Smooth muscle cell of the umbilical artery (primary cell): ENCODE data around the gene SMIM10L1. TPM values are rescaled to one million over a fixed set of nuclear protein-coding genes. Genes with fewer than 3 reads are reported as not detected.

Experiments
- total RNA-seq: library from RNA; depleted of rRNA; stranded (reverse); fragments of >200 nt; gene quantifications from 2 replicates; pipeline ENCODE4 v1.2.3, GENCODE V29; 2014

The SMIM10L1 gene
- total RNA-seq, result 6.8 and 7.2 TPM in 2 replicates

GRCh38 chr12:11171145-11171968, at the start of gene SMIM10L1:
TSS of gene SMIM10L1 (plus strand) at chr12:11171194. CDS start at chr12:11171357, 163 bp downstream.

GRCh38 chr12:11134305-11134704, 36.7 kb upstream of the SMIM10L1 start, which contains the start of gene TAS2R30:
TSS of gene TAS2R30 (minus strand) at chr12:11134644. CDS start at chr12:11134244, 400 bp downstream.

GRCh38 chr12:11186837-11187236, 15.8 kb downstream of the SMIM10L1 start, which contains the start of gene TAS2R42:
TSS of gene TAS2R42 (minus strand) at chr12:11186937. CDS start at chr12:11186937, 0 bp downstream.

Other genes with a start within 250 kb of the SMIM10L1 start
- gene PRH2, start 242.0 kb upstream of the SMIM10L1 start, total RNA-seq, result 0.28 TPM in 1 of 2 replicates, not detected in the other
- 4.2 and 5.4 TPM in 2 replicates for gene TAS2R14, start 231.9 kb upstream of the SMIM10L1 start, total RNA-seq
- 3.9 and 8.6 TPM in 2 replicates for gene TAS2R50, start 184.3 kb upstream of the SMIM10L1 start, total RNA-seq
- gene TAS2R20, start 172.9 kb upstream of the SMIM10L1 start, total RNA-seq, result 3.9 and 6.6 TPM in 2 replicates
- gene TAS2R19, start 148.6 kb upstream of the SMIM10L1 start, total RNA-seq, result 4.8 and 11.1 TPM in 2 replicates
- 6.8 and 10.9 TPM in 2 replicates for gene TAS2R31, start 139.8 kb upstream of the SMIM10L1 start, total RNA-seq
- 1.8 and 4.8 TPM in 2 replicates for gene TAS2R46, start 108.9 kb upstream of the SMIM10L1 start, total RNA-seq
- 3.3 TPM in 1 of 2 replicates, not detected in the other for gene TAS2R43, start 78.9 kb upstream of the SMIM10L1 start, total RNA-seq
- 5.0 and 8.9 TPM in 2 replicates for gene TAS2R30, start 36.5 kb upstream of the SMIM10L1 start, total RNA-seq
- not detected in 2 replicates for gene TAS2R42, start 15.7 kb downstream of the SMIM10L1 start, total RNA-seq
- not detected in 2 replicates for gene PRB3, start 98.5 kb downstream of the SMIM10L1 start, total RNA-seq
- not detected in 2 replicates for gene PRB4, start 139.2 kb downstream of the SMIM10L1 start, total RNA-seq
- not detected in 2 replicates for gene PRB2, start 224.4 kb downstream of the SMIM10L1 start, total RNA-seq